Lung (tissue), 12 donors: Measurements from ENCODE around the gene GHR. TPM values are rescaled to one million over a fixed set of nuclear protein-coding genes. Genes with fewer than 3 reads are reported as not detected.

Experiments
- ATAC-seq: fragments of 200-7000 bp; cut with Tn5 transposase; one replicate; pipeline ENCODE4 v1.9.1; 2020; ENCODE audit warnings: moderate number of reproducible peaks; ENCODE audit not compliant: insufficient read depth, low FRiP score
- DNase-seq, 3 donors: peaks; one replicate each; pipeline ENCODE4 v3.0.0-alpha.2; 2013 to 2017
- H3K27ac ChIP-seq, 2 donors: one replicate each; pipeline ENCODE4 v1.5.1; 2013; ENCODE audit warnings: mild to moderate bottlenecking in 2 of 2, moderate library complexity in 2 of 2, control low read depth in 1 of 2, inconsistent platforms in 1 of 2, low read depth in 1 of 2, low read length in 1 of 2
- H3K27me3 ChIP-seq, 3 donors: one replicate each; pipeline ENCODE4 v1.5.1; 2013; ENCODE audit warnings: low read length in 2 of 3; ENCODE audit not compliant: control insufficient read depth in 3 of 3, insufficient read depth in 3 of 3
- H3K36me3 ChIP-seq, 4 donors: one replicate each; pipeline ENCODE4 v1.5.1; 2013; ENCODE audit warnings: low read length in 4 of 4, mild to moderate bottlenecking in 1 of 4, moderate library complexity in 1 of 4; ENCODE audit not compliant: control insufficient read depth in 4 of 4, insufficient read depth in 4 of 4
- H3K4me1 ChIP-seq, 5 donors: one replicate each; pipeline ENCODE4 v1.5.1; 2013; ENCODE audit warnings: low read length in 5 of 5, mild to moderate bottlenecking in 2 of 5, moderate library complexity in 1 of 5; ENCODE audit not compliant: control insufficient read depth in 5 of 5, insufficient read depth in 5 of 5
- H3K4me3 ChIP-seq: one replicate; pipeline ENCODE4 v1.5.1; 2013; ENCODE audit warnings: mild to moderate bottlenecking, control low read depth, moderate library complexity
- H3K9ac ChIP-seq, 2 donors: one replicate each; pipeline ENCODE4 v1.5.1; 2013; ENCODE audit warnings: low read length in 2 of 2, control low read depth in 1 of 2; ENCODE audit not compliant: insufficient read depth in 1 of 2
- H3K9me3 ChIP-seq, 4 donors: one replicate each; pipeline ENCODE4 v1.5.1; 2013; ENCODE audit warnings: low read length in 3 of 4, mild to moderate bottlenecking in 1 of 4, moderate library complexity in 1 of 4; ENCODE audit not compliant: control insufficient read depth in 4 of 4, insufficient read depth in 3 of 4
- CTCF ChIP-seq: IDR thresholded peaks from 2 replicates; pipeline ENCODE4 v1.5.1; 2012; ENCODE audit warnings: mild to moderate bottlenecking; ENCODE audit errors: control extremely low read depth, extremely low read depth
- WGBS, 2 donors: extraction: QIAGEN DNeasy Blood & Tissue Kit; methylation state at CpG; one replicate each; pipeline ENCODE4 v1.1.7; 2013; 5-methylcytosine and 5-hydroxymethylcytosine counted together
- polyA plus RNA-seq, 2 donors: library from polyadenylated mRNA; stranded (reverse); fragments of 200-250 nt; gene quantifications; one replicate each; pipeline ENCODE4 v1.2.1, GENCODE V29; 2013
- total RNA-seq, 2 donors: library from RNA; depleted of rRNA in 1 of 2; stranded (reverse); fragments of >200 nt in 1 of 2; gene quantifications; one replicate each; pipeline ENCODE4 v1.2.1, GENCODE V29; 2014 to 2021
- donor health status: control.
- donor health status: control.
- donor health status: Bipolar disorder and iron deficiency.
- donor health status: healthy.
- donor health status: DM: yes; HTN: yes; CAD: no.

GHR gene
- total and polyA plus RNA-seq, 4 donors: 0.98 to 23.8 (median 3.2) TPM

GRCh38 chr5:42426016-42426415 lies 2.8 kb downstream of the GHR start:
- DNase-seq: peak; percentile 84 to 98 (median 97)
- Histone ChIP-seq H3K4me1 (peaks cover 5 to 53% (median 14%) of the 10 kb centered on the region in 5 donors), H3K4me3 (no peak overlapping the region), H3K9me3 (no peaks in the 10 kb centered on the region), H3K27ac (no peak overlapping the region), H3K27me3 (peaks cover 0 to 7% (median 0%) of the 10 kb centered on the region in 3 donors), H3K9ac (no peak overlapping the region), H3K36me3 (no peaks in the 10 kb centered on the region)
- TF ChIP-seq CTCF: no peak
- 81 to 88% methylated on average over 3 of the region's 3 CpGs for WGBS, 2 donors
- no peak for ATAC-seq

- H3K4me3 ChIP-seq: no peak overlapping the region
- ATAC-seq (no peak), DNase-seq (no peak)
- H3K9ac ChIP-seq: no peak overlapping the region
- WGBS, 2 donors: 80 to 88% methylated on average over 1 of the region's 1 CpG
- H3K4me1 ChIP-seq: peaks cover 3 to 46% (median 12%) of the 10 kb centered on the region in 5 donors
- no peak for TF ChIP-seq CTCF
- peaks cover 0 to 5% (median 0%) of the 10 kb centered on the region in 3 donors for H3K27me3 ChIP-seq
- H3K36me3 ChIP-seq: no peaks in the 10 kb centered on the region
- H3K9me3 ChIP-seq: no peaks in the 10 kb centered on the region
- H3K27ac ChIP-seq: no peak overlapping the region
Observed at GRCh38 chr5:42429694-42430093, 6.5 kb downstream of the GHR start.

GRCh38 chr5:42434047-42434724 lies 10.9 kb downstream of the GHR start:
- no peak for ATAC-seq

More at GRCh38 chr5:42434047-42434724, 10.9 kb downstream of the GHR start:
- no peak for TF ChIP-seq CTCF
- no peak for DNase-seq
- peaks cover 0 to 38% (median 19%) of the 10 kb centered on the region in 5 donors for H3K4me1 ChIP-seq
- no peak overlapping the region for H3K4me3 ChIP-seq
- no peaks in the 10 kb centered on the region for H3K9me3 ChIP-seq
- no peaks in the 10 kb centered on the region for H3K36me3 ChIP-seq
- no peak overlapping the region for H3K27ac ChIP-seq
- no peaks in the 10 kb centered on the region for H3K27me3 ChIP-seq
- H3K9ac ChIP-seq: no peak overlapping the region
